ENCODE data around the gene FTO. TPM values are rescaled to one million over a fixed set of nuclear protein-coding genes. Genes with fewer than 3 reads are reported as not detected.

FTO gene
- total RNA-seq, 4 donors from 2014 or later = 63.2 to 151 (median 105) TPM

- Histone ChIP-seq H3K4me1 (peaks cover 5 to 18% of the 10 kb centered on the region in 2 donors), H3K4me3 (no peak overlapping the region), H3K9me3 (no peaks in the 10 kb centered on the region), H3K27ac (no peak overlapping the region), H3K27me3 (no peaks in the 10 kb centered on the region), H3K36me3 (no peaks in the 10 kb centered on the region)
- DNase-seq = no peak
- TF ChIP-seq CTCF (IDR thresholded peaks at IDR 0.05) (no peak), POLR2A (IDR thresholded peaks at IDR 0.05) (no peak)
- intact Hi-C loops (cut with DNase I; ENCODE audit: low total_unique reads) = no loop called here
These were observed 41.1 kb downstream of the FTO start for GRCh38 chr16:53745086-53745485.

- Histone ChIP-seq H3K9me3 (no peaks in the 10 kb centered on the region), H3K36me3 (no peaks in the 10 kb centered on the region), H3K4me3 (no peak overlapping the region), H3K27me3 (no peaks in the 10 kb centered on the region), H3K27ac (no peak overlapping the region), H3K4me1 (peaks cover 5 to 18% of the 10 kb centered on the region in 2 donors)
- DNase-seq = no peak
- intact Hi-C loops (cut with DNase I; ENCODE audit: low total_unique reads) = no loop called here
- no peak for TF ChIP-seq POLR2A (IDR thresholded peaks at IDR 0.05)
- no peak for TF ChIP-seq CTCF (IDR thresholded peaks at IDR 0.05)
These were observed 41.9 kb downstream of the FTO start for GRCh38 chr16:53745753-53746266.

- Histone ChIP-seq H3K4me1 (peaks cover 7 to 19% of the 10 kb centered on the region in 2 donors), H3K4me3 (no peak overlapping the region), H3K9me3 (no peaks in the 10 kb centered on the region), H3K36me3 (no peaks in the 10 kb centered on the region), H3K27me3 (no peaks in the 10 kb centered on the region), H3K27ac (no peak overlapping the region)
- DNase-seq = no peak
- TF ChIP-seq CTCF (IDR thresholded peaks at IDR 0.05) = no peak
- no peak for TF ChIP-seq POLR2A (IDR thresholded peaks at IDR 0.05)
- intact Hi-C loops (cut with DNase I; ENCODE audit: low total_unique reads) = no loop called here
These were observed 48.6 kb downstream of the FTO start for GRCh38 chr16:53752560-53752959.

GRCh38 chr16:53753431-53753830, 49.5 kb downstream of the FTO start:
- no peaks in the 10 kb centered on the region for H3K27me3 ChIP-seq
- no peak for TF ChIP-seq POLR2A (IDR thresholded peaks at IDR 0.05)
- no peak for TF ChIP-seq CTCF (IDR thresholded peaks at IDR 0.05)
- no peaks in the 10 kb centered on the region for H3K9me3 ChIP-seq
- no peaks in the 10 kb centered on the region for H3K36me3 ChIP-seq
- no peak overlapping the region for H3K4me3 ChIP-seq
- no peak overlapping the region for H3K27ac ChIP-seq
- peaks cover 7 to 19% of the 10 kb centered on the region in 2 donors for H3K4me1 ChIP-seq
- intact Hi-C loops (cut with DNase I; ENCODE audit: low total_unique reads) = no loop called here
- no peak for DNase-seq

GRCh38 chr16:53755026-53755910, 51.3 kb downstream of the FTO start:
- Histone ChIP-seq H3K27ac (peak overlapping the region; percentile 46 to 47), H3K36me3 (no peaks in the 10 kb centered on the region), H3K4me3 (no peak overlapping the region), H3K27me3 (no peaks in the 10 kb centered on the region), H3K9me3 (no peaks in the 10 kb centered on the region), H3K4me1 (peaks cover 7 to 19% of the 10 kb centered on the region in 2 donors)
- peak; percentile 86 to 90 for DNase-seq
- intact Hi-C loops (cut with DNase I; ENCODE audit: low total_unique reads) = no loop called here
- TF ChIP-seq POLR2A (IDR thresholded peaks at IDR 0.05) (no peak), CTCF (IDR thresholded peaks at IDR 0.05) (no peak)

All from uterus (tissue), 4 donors.